ENCODE results near the gene HPSE2.

DNA sequence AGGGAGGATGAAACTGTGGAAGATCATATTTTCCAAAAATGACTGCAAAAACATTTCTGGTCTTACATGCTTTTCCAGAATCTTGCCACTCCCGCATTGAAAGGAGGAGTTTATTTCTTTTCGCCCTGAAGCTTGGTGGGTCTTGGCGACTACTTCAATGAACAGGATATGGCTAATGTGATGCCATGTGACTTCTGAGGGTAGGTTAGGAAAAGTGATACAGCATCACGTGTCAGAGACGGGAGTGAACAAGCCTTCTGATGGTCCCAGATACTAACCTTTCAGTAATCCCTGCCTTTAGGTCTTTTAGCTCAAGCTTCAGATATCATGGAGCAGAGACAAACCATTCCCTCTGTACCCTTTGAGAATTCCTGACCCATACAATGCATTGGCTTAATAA lies 596.7 kb downstream of the HPSE2 start:
- TF ChIP-seq FOSL1 (CRISPR knock-in tag; IDR thresholded peaks at IDR 0.05; ENCODE audit: borderline replicate concordance) (no peak), FOXP1 (IDR thresholded peaks at IDR 0.05) (no peak), FOXP1 (CRISPR knock-in tag; IDR thresholded peaks at IDR 0.05) (no peak)
- TF ChIP-seq, protein P1, sequence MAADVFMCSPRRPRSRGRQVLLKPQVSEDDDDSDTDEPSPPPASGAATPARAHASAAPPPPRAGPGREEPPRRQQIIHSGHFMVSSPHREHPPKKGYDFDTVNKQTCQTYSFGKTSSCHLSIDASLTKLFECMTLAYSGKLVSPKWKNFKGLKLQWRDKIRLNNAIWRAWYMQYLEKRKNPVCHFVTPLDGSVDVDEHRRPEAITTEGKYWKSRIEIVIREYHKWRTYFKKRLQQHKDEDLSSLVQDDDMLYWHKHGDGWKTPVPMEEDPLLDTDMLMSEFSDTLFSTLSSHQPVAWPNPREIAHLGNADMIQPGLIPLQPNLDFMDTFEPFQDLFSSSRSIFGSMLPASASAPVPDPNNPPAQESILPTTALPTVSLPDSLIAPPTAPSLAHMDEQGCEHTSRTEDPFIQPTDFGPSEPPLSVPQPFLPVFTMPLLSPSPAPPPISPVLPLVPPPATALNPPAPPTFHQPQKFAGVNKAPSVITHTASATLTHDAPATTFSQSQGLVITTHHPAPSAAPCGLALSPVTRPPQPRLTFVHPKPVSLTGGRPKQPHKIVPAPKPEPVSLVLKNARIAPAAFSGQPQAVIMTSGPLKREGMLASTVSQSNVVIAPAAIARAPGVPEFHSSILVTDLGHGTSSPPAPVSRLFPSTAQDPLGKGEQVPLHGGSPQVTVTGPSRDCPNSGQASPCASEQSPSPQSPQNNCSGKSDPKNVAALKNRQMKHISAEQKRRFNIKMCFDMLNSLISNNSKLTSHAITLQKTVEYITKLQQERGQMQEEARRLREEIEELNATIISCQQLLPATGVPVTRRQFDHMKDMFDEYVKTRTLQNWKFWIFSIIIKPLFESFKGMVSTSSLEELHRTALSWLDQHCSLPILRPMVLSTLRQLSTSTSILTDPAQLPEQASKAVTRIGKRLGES (CRISPR knock-in tag; IDR thresholded peaks at IDR 0.05; ENCODE audit: borderline replicate concordance), result no peak
- TF ChIP-seq, protein P2, sequence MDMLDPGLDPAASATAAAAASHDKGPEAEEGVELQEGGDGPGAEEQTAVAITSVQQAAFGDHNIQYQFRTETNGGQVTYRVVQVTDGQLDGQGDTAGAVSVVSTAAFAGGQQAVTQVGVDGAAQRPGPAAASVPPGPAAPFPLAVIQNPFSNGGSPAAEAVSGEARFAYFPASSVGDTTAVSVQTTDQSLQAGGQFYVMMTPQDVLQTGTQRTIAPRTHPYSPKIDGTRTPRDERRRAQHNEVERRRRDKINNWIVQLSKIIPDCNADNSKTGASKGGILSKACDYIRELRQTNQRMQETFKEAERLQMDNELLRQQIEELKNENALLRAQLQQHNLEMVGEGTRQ (IDR thresholded peaks at IDR 0.05; ENCODE audit: low read depth, low read length), result no peak
- TF ChIP-seq, protein P2 (CRISPR knock-in tag; IDR thresholded peaks at IDR 0.05; ENCODE audit: borderline replicate concordance), result no peak
- TF ChIP-seq, protein P3, sequence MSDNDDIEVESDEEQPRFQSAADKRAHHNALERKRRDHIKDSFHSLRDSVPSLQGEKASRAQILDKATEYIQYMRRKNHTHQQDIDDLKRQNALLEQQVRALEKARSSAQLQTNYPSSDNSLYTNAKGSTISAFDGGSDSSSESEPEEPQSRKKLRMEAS (IDR thresholded peaks at IDR 0.05), result no peak
